ENCODE measurements around the gene SDCCAG8. TPM values are rescaled to one million over a fixed set of nuclear protein-coding genes. Genes with fewer than 3 reads are reported as not detected.

SDCCAG8 gene
- total RNA-seq, 1 donor from 2014 or later = 48.2 TPM

DNA sequence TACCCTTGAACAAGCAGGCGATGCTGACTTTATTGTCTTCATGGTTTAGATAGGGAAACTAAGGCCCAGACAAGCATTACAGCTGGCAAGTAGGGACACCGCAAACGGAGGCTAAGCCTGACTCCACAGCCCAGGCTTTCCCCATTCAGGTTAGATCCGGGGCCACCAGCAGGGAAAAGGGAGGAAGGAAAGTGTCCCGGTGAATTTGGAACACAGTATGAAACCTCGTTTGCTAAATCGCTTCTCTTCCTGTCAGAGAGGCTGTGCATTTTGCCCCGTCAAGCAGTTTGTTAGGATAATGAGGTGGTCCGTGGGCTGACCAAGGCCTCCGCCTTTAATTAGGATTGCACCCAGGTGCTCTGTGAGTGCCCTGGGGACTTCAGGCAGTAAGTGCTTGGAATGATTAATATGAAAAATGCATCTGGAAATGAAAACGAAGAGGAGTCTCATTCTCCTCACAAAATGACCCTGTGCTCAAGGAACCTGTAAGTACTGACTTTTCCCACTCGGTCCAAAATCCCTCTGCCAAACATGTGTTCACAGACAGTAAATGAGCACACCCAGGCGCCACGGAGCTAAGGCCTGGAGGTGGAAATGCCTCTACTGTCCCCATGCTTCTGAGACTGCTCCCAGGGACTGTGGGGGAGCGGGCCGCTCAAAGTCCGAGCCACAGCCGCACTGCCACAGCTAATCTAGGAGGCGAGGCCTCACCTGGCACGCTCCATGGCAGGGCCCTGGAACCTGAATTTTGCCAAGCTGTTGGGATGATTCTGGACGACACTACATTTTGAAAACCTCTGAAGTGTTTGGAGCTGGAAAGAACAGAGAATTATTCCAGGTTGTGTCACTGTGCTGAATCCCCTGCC is 234.1 kb downstream of the SDCCAG8 start:
- DNase-seq = no peak

DNA sequence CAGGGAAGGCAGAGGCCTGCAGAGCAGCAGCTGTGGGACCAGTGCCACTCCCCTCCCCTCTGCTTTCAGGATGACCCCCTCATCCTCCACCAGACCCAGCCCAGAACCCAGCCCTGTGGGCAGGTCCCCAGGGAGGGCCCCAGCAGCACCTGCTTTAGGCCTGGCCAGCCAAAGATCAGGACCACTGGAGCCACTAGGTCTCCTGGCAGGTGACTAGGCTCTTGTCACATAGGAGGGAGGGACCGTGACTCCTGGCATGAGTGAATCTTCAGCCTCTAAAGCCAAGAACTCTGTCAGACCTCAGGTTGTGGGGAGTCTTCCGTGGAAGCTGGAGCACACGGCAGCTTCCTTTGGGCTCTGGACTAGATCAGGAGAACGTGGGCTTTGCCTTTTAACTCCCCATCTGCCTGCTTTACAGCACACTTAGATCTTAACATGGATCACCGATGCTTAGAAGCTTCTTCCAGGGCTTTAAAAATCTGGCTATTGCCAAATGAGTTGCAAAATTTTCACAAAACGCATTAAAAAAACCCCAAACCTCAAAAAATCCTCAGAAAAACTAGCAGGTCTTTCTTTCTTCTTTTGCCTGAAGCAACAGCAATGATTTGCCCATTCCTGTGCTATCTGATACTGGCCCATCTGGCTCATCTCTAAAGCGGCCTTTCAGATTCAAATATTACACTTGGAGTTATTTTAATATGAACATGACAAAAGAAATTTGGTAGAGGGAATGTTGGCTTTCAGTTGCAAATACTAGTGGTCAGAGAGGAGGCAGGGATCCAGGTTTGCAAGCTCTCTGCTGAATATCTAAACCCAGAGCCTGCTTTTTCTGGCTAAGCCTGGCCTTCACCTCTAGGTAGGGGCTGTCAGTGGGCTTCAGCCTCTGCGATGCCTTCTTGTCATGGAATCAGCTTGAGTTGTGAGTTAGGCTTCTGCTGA is 235.2 kb downstream of the SDCCAG8 start:
- DNase-seq = no peak

DNA sequence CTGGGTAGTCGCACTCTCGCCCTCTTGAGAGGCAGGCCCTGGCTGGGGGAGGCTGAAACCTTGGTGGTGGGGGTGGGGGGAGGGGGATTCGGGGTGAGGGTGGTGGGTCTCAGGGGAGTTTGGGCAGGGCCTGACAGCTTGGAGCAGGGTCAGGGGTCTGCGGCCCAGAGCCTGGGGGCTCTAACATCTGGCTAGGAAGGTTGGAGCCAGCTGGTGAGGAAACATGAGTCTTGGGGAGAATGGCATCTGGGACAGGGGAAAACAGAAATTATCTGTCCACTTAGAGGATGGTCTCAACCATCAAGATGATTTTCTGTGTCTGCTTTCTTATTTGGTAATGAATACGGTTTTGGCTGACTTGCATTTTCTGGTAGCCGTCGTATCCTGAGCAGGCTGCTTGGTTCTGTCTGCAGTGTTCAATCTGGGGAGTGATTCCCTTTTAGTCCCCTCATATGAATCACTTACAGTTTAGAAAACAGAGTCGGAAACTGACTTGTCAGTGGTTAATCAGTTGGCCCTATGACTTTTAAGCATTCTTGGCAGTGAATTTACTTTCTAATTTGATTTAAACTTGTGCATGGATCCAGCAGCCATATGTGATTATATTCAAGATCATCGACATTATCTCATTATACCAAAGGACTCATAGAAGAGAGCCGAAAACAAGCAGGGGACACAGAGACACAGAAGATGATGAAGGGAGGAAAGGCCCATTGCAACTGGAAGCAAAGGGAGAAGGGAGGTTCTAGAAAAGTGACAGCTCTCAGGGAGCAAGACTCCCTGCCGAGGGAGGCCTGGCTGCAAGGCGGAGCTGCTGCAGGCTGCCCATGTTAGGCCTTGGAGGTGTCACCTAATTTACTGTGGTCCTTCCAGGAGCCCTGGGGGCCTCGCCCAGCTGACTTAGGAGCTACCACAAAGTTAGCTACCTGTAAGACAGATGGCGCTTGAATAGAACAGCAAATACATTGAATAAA is 237.6 kb downstream of the SDCCAG8 start:
- no peak for DNase-seq

DNA sequence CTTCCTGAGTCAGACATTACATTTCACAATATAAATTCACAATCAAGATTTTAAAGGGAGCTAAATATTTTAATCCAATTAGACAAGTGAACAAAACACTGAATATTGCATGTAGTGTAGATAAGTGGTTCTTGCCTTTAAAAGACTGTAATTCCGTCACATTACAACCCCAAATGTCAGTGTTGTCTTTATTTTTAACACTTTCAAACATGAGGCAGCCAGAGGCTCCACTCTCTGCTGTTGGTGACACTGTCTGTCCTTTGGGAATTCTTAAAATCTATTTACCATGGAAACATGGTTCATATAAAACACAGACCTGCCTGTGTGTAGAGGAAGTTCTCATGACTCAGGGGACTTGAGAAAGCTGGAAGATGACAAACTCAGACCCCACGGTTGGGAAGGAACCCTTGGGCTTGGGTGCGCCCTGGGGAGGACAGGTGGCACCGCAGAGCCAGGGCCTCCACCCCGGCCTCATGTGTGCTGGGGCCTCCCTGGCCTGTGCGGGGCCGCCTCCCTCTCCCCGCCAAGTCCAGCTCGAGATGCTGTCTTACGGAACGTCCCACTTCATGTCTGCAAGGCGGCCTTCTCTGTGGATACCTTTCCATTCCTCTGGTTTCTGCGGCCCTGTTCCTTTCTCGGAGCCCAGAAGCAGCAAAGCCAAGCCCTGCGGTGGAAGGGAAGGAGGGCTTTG is 239.0 kb downstream of the SDCCAG8 start:
- no peak for DNase-seq

DNA sequence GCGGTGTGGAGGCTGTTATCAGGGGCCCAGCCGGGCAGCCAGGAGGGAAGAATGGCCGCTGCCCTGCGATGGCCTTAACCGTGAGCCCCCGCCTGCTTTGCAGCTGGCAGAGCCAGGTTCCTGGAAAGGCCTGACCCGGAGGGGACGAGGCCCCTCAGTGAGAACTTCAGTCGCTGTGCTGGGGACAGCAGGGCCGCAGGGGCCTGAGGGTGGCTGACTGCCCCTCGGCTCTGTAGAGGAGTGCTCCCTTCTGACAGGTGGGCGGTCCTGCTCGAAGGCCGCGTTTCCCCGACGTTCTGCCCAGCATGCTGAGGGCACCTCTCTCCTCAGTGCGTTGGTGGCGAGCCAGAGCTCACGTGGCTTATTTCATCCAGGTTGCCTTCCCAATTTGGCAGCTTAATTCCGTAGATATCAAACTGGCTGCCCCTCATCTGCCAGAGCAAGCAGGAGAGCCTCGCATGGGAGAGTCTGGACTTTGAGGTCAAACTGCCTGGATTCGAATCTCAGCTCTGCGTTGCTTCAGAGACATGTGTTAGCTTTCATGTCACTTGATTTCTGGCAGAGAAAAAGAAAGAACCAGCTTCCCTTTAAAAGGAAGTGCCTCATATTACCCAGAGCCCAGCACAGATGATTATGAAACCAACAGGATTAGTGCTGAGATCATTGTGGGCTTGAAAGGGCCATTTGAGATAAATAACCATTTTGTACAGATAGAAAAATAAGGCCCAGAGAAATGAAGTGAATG is 239.8 kb downstream of the SDCCAG8 start:
- DNase-seq = no peak

DNA sequence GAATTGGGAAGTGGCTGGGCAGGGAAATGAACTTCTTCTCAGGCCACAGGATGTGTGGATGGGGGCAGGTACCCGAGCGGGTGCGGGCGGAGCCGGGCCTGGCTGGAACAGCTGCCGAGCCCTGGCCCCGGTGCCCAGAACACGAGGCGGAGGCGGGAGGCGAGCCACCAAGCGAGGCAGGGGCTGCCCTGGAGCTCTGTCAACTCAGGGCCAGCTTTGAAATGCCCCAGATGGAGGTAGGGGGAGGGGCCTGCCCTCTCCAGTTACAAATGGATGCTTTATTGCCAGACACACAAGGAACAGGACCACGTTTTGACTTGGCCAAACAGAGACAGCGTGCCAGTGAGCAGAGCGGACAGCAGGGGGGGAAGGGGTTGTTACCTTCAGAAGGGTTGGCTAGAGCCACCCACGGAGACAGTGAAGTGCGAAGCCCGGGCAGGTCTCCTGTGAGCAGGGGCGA is 240.4 kb downstream of the SDCCAG8 start:
- no peak for DNase-seq

DNA sequence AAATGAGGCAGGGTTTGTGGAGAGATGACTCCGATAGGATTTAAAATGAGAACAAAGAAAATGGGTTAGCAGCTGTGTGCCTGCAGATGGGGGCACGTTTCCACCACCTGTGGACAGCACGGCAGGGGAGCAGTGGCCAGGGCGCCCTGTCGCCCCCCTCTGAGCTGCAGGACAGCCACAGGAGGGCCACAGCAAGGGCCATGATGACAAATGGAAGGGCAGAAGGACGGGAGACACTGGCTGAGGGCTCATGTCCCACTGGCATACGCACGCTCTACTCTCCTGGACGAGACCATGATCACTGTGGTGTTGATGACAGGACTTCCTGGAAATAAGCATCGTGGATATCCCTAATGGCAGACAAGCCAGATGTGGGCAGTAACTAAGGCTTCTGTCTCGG is 241.0 kb downstream of the SDCCAG8 start:
- DNase-seq = no peak

DNA sequence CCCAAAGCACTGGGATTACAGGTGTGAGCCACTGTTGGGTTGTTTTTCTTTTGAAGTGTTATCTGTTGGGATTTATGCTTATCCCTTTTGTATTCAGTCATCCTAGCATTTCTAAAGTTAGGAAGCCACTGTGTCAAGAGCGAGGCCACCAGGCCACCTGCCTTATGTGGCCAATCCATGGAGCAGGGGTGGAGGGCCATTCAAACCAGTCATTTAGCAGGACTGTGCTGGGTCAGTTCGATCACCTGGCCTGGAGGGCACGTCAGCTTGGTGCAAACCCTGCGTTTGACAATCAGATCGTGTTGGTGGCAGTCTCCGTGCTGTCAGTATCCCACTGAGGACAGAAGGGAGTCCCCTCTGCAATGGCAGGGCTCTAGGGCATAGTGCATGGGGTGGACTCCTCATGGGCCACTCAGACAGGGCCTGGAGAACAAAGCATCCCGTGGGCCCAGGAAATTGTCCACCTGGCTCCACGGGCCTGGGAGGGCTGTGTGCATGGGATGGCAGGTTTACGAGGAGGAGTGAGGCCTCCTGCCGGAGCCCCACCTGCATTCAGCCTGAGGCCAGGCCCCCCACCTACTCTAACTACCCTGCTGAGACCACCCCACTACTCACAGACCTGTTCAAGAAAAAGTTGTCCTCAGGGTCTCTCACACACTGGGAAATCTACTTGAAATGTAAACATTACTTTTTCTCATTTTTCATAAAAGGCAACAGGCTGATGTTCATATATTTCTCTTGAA is 242.3 kb downstream of the SDCCAG8 start:
- no peak for DNase-seq

DNA sequence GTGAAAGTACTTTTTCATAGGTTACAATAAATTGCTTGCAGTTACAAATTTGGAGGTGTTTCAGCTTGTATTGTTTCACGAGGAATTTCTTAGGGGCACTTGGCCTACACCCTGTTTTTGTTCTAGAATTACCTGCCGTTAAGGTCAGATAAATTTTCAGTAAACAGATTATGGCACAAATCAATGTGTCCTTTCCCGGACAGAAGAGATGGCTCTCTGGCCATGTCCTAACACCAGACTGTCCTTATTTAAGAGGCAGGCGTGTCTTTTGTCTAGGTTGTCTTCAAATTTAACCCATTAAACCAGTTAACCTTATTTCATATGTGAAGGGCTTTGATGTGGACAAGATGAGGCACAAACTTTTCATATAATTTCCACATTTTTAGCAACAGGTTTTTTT is 243.4 kb downstream of the SDCCAG8 start:
- DNase-seq = no peak

DNA sequence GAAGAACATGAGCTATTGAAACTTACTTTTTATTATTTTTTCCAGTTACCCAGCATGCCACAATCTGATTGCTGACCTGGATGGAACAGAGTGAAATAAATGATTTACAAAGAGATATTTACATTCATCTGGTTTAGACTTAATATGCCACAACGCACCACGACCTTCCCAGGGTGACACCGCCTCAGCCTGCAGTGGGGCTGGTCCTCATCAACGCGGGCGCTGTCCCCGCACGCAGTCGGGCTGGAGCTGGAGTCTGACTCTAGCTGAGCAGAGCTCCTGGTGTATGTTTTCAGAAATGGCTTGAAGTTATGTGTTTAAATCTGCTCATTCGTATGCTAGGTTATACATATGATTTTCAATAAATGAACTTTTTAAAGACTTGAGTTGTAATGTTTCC is 243.9 kb downstream of the SDCCAG8 start:
- no peak for DNase-seq

DNA sequence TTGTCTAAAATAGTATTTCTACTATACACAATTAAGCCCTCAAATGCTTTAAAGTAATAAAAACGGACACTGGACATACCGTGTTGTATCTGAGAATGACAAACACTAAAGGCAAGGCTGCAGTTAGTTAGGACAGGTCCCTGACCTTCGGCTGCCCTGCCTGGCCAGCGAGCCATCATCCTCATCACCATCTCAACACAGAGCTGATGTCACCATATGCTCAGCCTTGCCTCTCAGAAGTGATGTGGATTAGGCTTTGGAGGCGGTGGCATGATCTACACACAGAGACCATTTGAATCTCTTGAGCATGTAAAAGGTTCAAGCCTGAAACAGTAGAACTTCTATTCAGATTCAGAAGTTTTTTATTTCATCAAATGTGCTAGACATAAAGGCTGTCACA is 244.7 kb downstream of the SDCCAG8 start:
- DNase-seq = no peak

DNA sequence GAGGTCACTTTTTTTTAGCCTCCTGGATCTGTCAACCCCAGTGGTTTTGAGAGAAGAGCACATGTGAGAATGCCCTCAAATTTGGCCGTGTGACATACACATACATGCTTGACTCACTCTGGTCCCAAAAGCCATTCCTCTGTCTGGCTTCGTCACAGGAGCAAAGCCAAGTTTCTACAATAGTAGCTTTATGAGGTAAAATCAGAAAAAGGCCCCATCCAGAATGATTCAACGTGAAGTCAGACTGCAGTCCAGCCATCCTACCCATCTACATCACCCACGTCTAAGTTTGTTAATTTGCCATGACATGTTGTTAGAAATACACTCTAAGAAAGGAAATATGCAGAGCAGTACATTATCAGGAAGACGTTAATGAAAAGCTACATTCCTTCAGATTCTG is 245.2 kb downstream of the SDCCAG8 start:
- DNase-seq = no peak

DNA sequence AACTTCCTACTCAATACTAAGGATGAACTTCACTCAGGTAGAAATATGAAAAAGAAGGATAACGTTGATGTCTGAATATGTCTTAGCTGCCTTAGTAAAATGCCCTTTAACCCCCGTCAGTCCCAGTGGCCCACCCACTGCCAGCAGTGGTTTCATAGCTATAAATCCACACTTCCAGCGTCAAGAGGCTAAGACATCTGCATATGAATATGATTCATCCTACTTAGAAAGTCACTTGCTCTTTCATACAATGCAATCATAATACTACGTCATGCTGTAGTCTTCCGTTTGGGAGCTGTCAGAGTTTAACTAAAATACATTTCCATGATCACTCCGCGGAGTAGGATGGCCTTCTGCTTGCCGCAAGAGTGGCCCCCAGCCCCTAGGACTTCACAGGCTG is 247.3 kb downstream of the SDCCAG8 start:
- no peak for DNase-seq

DNA sequence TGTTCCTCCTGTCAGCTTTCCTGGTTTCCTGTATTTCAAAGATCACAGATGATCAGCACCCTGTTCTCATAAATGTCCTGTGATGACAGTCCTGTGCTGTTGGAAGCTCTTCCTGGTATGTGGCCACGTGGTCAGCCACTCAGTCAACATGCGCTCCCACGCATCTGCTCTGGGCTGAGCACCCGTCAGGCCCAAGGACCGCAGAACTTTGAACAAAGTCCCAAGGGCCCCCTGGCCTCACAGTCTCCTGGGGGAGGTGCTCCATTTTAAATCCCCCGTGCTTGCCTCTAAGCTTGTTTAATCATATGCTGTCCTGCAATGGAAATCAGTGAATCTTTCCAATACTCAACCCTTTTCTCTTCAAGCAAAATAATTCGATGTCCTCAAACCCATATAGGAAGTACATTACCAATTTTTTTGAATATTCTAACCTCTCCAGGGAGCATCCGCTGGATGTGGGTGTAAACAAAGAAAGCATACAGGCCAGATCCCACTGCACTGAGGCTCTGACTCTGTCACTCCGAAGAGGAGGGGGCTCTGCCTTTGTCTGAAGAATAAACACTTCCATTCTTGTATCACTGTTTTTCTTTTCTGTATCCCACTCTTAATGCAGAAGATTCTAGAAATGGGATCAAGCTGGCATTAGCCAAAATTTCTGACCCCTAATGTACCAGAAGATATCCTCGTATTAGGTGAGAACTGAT is 250.3 kb downstream of the SDCCAG8 start:
- peak; percentile 17 for DNase-seq

DNA sequence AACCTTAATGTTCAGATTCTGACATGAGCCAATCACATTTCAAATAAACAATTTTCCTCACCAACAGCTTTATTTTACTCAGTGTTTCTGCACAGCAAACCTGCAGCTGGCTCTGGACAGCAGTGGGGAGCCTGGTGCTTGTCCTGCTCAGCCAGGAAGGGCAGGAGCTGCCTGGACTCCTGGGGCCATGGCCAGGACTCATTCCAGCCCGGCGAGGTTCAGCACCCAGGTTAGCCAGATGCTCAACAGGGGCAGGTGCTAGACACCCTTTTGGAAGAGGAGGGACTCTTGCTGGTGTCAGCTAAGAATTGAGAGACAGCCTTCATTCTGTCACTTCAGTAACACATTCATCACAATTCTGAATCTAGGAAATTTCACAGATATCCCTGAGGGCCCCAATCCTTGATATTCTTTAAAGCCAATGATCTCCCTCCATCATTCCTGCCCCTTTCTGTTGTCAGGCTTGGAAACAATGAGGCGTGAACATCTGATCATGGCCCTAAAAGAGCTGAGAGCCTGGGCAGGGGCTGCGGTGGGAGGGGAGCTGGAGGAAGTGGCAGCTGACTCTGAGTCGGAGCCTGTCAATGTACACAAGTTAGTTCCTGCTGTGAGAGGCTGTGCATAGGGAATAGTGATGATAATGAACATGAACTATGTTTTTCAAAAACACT is 251.3 kb downstream of the SDCCAG8 start:
- no peak for DNase-seq

DNA sequence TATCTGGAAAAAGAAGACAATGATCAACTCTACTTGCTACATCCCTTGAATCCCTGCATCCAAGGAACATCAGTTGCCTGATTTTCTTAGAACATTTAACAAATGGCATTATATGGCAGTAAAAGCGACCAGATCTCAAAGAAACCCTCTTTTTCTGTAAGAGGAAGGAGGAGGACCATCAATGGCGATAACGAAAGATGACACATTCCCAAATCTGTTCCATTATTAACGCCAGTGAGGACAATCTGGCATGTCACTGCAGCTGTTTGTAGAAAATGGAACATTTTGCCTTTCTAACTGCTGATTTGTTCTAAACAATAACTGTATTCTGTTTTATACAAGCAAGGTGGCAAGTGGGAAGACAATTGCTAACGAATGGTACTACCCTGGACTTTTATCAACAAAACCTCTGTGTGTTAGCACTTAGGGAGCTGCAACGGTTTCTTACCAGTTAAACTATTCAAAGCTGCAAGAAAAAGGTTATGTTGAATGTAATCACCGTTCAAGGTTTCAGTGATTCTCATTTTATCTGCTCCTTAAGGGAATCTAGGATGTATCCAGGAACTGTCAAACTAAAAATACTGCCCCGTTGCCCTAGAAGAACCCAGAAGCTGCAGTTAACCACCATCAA is 251.9 kb downstream of the SDCCAG8 start:
- DNase-seq = no peak

DNA sequence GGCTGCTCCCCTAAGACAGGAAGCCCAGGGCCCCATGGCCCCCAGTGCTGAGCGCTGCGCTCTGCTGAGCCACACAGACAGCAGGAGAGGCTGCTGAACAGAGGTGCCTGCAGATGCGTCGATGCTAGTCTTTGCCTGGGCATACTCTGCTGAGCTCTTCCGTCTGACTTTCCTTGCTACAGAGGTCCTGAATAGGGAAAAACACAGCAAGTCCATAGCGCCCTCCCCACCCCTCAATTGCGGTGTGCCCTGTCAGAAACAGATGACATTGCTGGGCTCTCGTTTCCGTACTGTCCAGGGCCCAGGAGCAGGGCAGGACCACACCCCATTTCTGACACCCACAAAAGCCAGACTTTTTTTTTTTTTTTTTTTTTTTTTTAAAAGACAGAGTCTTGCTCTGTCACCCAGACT is 252.5 kb downstream of the SDCCAG8 start:
- no peak for DNase-seq

DNA sequence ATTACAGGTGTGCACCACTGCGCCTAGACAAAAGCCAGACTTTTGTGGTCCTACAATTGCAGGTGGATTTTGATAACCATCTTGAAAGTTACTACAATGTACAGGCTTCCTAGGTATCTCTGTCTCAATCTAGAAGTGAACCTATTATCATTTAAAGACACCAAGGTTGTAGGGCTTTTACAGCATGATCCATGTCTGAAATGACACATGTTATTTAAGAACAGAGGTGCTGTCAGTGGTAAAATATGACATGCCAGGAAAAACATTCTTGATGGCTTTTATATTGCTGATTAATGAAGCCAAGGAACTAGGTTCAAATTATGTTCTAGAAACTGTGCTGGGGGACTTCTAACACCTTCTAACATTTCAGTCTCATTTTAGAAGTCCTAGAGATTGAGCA is 253.1 kb downstream of the SDCCAG8 start:
- no peak for DNase-seq

All from dermis blood vessel endothelial cell (primary cell).